ENCODE data around the gene PARD6B. TPM values are rescaled to one million over a fixed set of nuclear protein-coding genes. Genes with fewer than 3 reads are reported as not detected.

The PARD6B gene
- total RNA-seq, 2 donors from 2014 or later = 3.2 to 4.6 TPM

- no peak for ATAC-seq
- intact Hi-C loops (cut with DNase I) = loop anchor here in 1 of 2 donors (10.0 kb wide), 1 partner anchor 99 kb away; no protein-coding TSS in a partner anchor
Measured at GRCh38 chr20:50733644-50734349, 2.4 kb downstream of the PARD6B start.

GRCh38 chr20:50734730-50735679, 3.6 kb downstream of the PARD6B start:
- DNase-seq = no peak

More at GRCh38 chr20:50733644-50734349, 2.4 kb downstream of the PARD6B start:
- no peak for DNase-seq

GRCh38 chr20:50735813-50736212, 4.4 kb downstream of the PARD6B start:
- DNase-seq = no peak

More at GRCh38 chr20:50734730-50735679, 3.6 kb downstream of the PARD6B start:
- no peak for ATAC-seq
- intact Hi-C loops (cut with DNase I) = loop anchor here in 1 of 2 donors (10.0 kb wide), 1 partner anchor 100 kb away; no protein-coding TSS in a partner anchor

GRCh38 chr20:50737352-50737751, 6.0 kb downstream of the PARD6B start:
- intact Hi-C loops (cut with DNase I) = loop anchor here in 1 of 2 donors (10.0 kb wide), 1 partner anchor 103 kb away; no protein-coding TSS in a partner anchor

More at GRCh38 chr20:50735813-50736212, 4.4 kb downstream of the PARD6B start:
- ATAC-seq = no peak
- intact Hi-C loops (cut with DNase I) = loop anchor here in 1 of 2 donors (10.0 kb wide), 1 partner anchor 101 kb away; no protein-coding TSS in a partner anchor

GRCh38 chr20:50743087-50743486, 11.7 kb downstream of the PARD6B start:
- intact Hi-C loops (cut with DNase I) = loop anchor here in 1 of 2 donors (5.0 to 10.0 kb wide), 2 partner anchors 81 to 558 kb away; no protein-coding TSS in a partner anchor
- DNase-seq (no peak), ATAC-seq (no peak)

More at GRCh38 chr20:50737352-50737751, 6.0 kb downstream of the PARD6B start:
- DNase-seq = no peak
- ATAC-seq = peak in 1 of 2 donors; percentile 53

GRCh38 chr20:50744143-50744792, 12.9 kb downstream of the PARD6B start:
- DNase-seq (peak; percentile 38), ATAC-seq (peak; percentile 93)
- intact Hi-C loops (cut with DNase I) = loop anchor here in 1 of 2 donors (5.0 to 10.0 kb wide), 2 partner anchors 82 to 559 kb away; no protein-coding TSS in a partner anchor

- no peak for DNase-seq
- no peak for ATAC-seq
- intact Hi-C loops (cut with DNase I) = loop anchor here in 1 of 2 donors (5.0 to 10.0 kb wide), 2 partner anchors 118 to 561 kb away; no protein-coding TSS in a partner anchor
Measured at GRCh38 chr20:50745634-50746137, 14.3 kb downstream of the PARD6B start.

- DNase-seq (no peak), ATAC-seq (no peak)
- intact Hi-C loops (cut with DNase I) = loop anchor here in 1 of 2 donors (5.0 to 10.0 kb wide), 2 partner anchors 119 to 562 kb away; no protein-coding TSS in a partner anchor
Measured at GRCh38 chr20:50746138-50746940, 15.0 kb downstream of the PARD6B start.

GRCh38 chr20:50747275-50747674, 15.9 kb downstream of the PARD6B start:
- intact Hi-C loops (cut with DNase I) = loop anchor here in 1 of 2 donors (5.0 to 10.0 kb wide), 2 partner anchors 120 to 562 kb away; no protein-coding TSS in a partner anchor
- ATAC-seq = no peak
- no peak for DNase-seq

- ATAC-seq (peak in 1 of 2 donors; percentile 10), DNase-seq (no peak)
- intact Hi-C loops (cut with DNase I) = no loop called here
Measured at GRCh38 chr20:50750145-50750671, 18.8 kb downstream of the PARD6B start.

- intact Hi-C loops (cut with DNase I) = no loop called here
- ATAC-seq (no peak), DNase-seq (no peak)
Measured at GRCh38 chr20:50753152-50753551, 21.8 kb downstream of the PARD6B start.

GRCh38 chr20:50754420-50754819, 23.0 kb downstream of the PARD6B start:
- intact Hi-C loops (cut with DNase I) = no loop called here
- ATAC-seq = no peak

GRCh38 chr20:50756447-50756846, 25.1 kb downstream of the PARD6B start:
- DNase-seq = no peak
- no peak for ATAC-seq
- intact Hi-C loops (cut with DNase I) = no loop called here

More at GRCh38 chr20:50754420-50754819, 23.0 kb downstream of the PARD6B start:
- DNase-seq = no peak

- ATAC-seq = peak in 1 of 2 donors; percentile 21
- intact Hi-C loops (cut with DNase I) = no loop called here
- DNase-seq = no peak
Measured at GRCh38 chr20:50758469-50758868, 27.1 kb downstream of the PARD6B start.

GRCh38 chr20:50758992-50759391, 27.6 kb downstream of the PARD6B start:
- intact Hi-C loops (cut with DNase I) = no loop called here

GRCh38 chr20:50759678-50760077, 28.3 kb downstream of the PARD6B start:
- DNase-seq = no peak
- ATAC-seq = no peak

More at GRCh38 chr20:50758992-50759391, 27.6 kb downstream of the PARD6B start:
- no peak for ATAC-seq
- no peak for DNase-seq

GRCh38 chr20:50762045-50762422, 30.7 kb downstream of the PARD6B start:
- intact Hi-C loops (cut with DNase I) = no loop called here
- ATAC-seq (peak in 1 of 2 donors; percentile 8), DNase-seq (no peak)

More at GRCh38 chr20:50759678-50760077, 28.3 kb downstream of the PARD6B start:
- intact Hi-C loops (cut with DNase I) = no loop called here

All from left cardiac atrium (tissue), 4 donors.